Stomach (tissue), 4 donors: Measurements from ENCODE around the gene RBM23.

Experiments used
- POLR2A ChIP-seq, 4 donors: fragments of 450-650 bp; IDR thresholded peaks; one replicate each; pipeline ENCODE4 v1.6.1; 2016; ENCODE audit warnings: antibody characterized with exemption in 4 of 4, control low read depth in 2 of 4, mild to moderate bottlenecking in 1 of 4, moderate library complexity in 1 of 4
- TF ChIP-seq, protein P1 (sequence below), 7 experiments: fragments of 450-650 bp in 4 of 7; fragments of 200-600 bp in 3 of 7; sonication (generic) in 3 of 7; IDR thresholded peaks; one replicate each; pipeline ENCODE4 v1.5.1; 2016 to 2019; ENCODE audit warnings: antibody characterized with exemption in 7 of 7, control low read depth in 2 of 7, mild to moderate bottlenecking in 1 of 7

DNA sequence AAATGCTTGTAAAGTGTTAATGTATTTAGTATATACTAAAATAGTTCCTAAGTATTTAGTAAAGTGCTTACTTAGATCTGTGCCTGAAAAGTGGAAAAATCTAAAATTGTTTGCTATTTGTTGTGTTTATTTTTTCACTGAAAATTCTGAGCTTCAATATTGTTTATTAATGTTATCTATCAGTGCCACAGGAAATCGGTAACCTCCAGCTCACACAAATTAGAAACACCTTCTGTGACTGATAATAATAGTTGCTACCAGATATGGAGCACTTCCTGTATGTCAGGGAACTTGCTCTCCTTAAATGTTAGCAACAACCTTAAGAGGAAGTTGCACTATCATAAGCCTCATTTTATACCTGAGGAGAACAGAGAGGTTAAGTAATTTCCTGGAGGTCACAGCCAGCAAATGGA, 48.1 kb downstream of the RBM23 start:
- TF ChIP-seq, protein P1, sequence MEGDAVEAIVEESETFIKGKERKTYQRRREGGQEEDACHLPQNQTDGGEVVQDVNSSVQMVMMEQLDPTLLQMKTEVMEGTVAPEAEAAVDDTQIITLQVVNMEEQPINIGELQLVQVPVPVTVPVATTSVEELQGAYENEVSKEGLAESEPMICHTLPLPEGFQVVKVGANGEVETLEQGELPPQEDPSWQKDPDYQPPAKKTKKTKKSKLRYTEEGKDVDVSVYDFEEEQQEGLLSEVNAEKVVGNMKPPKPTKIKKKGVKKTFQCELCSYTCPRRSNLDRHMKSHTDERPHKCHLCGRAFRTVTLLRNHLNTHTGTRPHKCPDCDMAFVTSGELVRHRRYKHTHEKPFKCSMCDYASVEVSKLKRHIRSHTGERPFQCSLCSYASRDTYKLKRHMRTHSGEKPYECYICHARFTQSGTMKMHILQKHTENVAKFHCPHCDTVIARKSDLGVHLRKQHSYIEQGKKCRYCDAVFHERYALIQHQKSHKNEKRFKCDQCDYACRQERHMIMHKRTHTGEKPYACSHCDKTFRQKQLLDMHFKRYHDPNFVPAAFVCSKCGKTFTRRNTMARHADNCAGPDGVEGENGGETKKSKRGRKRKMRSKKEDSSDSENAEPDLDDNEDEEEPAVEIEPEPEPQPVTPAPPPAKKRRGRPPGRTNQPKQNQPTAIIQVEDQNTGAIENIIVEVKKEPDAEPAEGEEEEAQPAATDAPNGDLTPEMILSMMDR (IDR thresholded peaks at IDR 0.05), result no peak
- TF ChIP-seq POLR2A (IDR thresholded peaks at IDR 0.05), result no peak
